HS-27A (cell line): ENCODE results near the gene GRWD1.
"Not testable (repeated sequence)": the region's sequence is repeated elsewhere in the genome, so short reads cannot be mapped to it uniquely, and the experiment has no call there.

ENCODE experiments used
- DNase-seq: peaks from one replicate; pipeline ENCODE4 v3.0.0-alpha.2; 2012; ENCODE audit warnings: low read depth, missing footprints

The GRWD1 gene

GRCh38 chr19:48480183-48480557 is 34.4 kb downstream of the GRWD1 start:
- no peak for DNase-seq

GRCh38 chr19:48480558-48481500 is 35.0 kb downstream of the GRWD1 start:
- no peak for DNase-seq

- no peak for DNase-seq
These were observed 36.3 kb downstream of the GRWD1 start for GRCh38 chr19:48481846-48482639.

- DNase-seq: no peak
These were observed 37.5 kb downstream of the GRWD1 start for GRCh38 chr19:48483301-48483700.

GRCh38 chr19:48484247-48484893 is 38.6 kb downstream of the GRWD1 start:
- no peak for DNase-seq

GRCh38 chr19:48484931-48485612 is 39.3 kb downstream of the GRWD1 start:
- no peak for DNase-seq

GRCh38 chr19:48486706-48487105 is 40.9 kb downstream of the GRWD1 start:
- not testable (repeated sequence) for DNase-seq

- DNase-seq: no peak
These were observed 41.8 kb downstream of the GRWD1 start for GRCh38 chr19:48487544-48487943.

GRCh38 chr19:48487948-48488347 is 42.2 kb downstream of the GRWD1 start:
- DNase-seq: peak; percentile 95

- not testable (repeated sequence) for DNase-seq
These were observed 42.7 kb downstream of the GRWD1 start for GRCh38 chr19:48488478-48488877.

- DNase-seq: no peak
These were observed 43.9 kb downstream of the GRWD1 start for GRCh38 chr19:48489608-48490216.

GRCh38 chr19:48490981-48491792 is 45.4 kb downstream of the GRWD1 start:
- no peak for DNase-seq

- no peak for DNase-seq
These were observed 46.0 kb downstream of the GRWD1 start for GRCh38 chr19:48491793-48492123.

GRCh38 chr19:48492925-48493717 is 47.3 kb downstream of the GRWD1 start:
- peak; percentile 99 for DNase-seq

GRCh38 chr19:48493718-48494401 is 48.1 kb downstream of the GRWD1 start:
- no peak for DNase-seq

- no peak for DNase-seq
These were observed 49.6 kb downstream of the GRWD1 start for GRCh38 chr19:48495396-48495795.

- no peak for DNase-seq
These were observed 51.4 kb downstream of the GRWD1 start for GRCh38 chr19:48496959-48497727.
